ENCODE data around the gene WT1. TPM values are rescaled to one million over a fixed set of nuclear protein-coding genes. Genes with fewer than 3 reads are reported as not detected.

The WT1 gene
- total RNA-seq, 1 donor from 2014 or later, result not detected

Small RNA genes within 50 kb of the gene (small RNA-seq; reads per million reads assigned to genes)
- gene RF02204 (not detected), gene RF02205 (not detected)

Other genes starting within 250 kb of the WT1 start
- 136 TPM for gene EIF3M, start 148.3 kb upstream of the WT1 start, total RNA-seq